Measurements from ENCODE around the gene GLTP. TPM values are rescaled to one million over a fixed set of nuclear protein-coding genes. Genes with fewer than 3 reads are reported as not detected.

Gene GLTP
- total and polyA plus RNA-seq, 2 experiments from 2014 or later, result 28.4 to 33.4 TPM

DNA sequence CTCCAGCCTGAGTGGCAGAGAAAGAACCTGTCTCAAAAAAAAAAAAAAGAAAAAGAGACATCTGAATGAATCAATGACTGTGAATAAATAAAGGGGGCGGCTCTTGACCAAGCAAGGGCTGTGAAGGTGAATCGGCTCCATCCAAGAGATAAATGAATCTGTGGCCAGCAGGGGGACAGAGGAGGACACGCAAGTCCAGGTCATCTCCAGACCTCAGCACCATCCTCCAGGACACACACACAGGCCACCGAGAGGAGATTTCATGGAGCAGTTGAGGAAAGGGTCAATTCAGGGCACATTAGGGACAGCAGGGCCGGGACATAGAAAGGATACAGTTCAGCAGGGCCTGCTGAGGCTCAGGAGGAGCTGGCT lies 68.7 kb downstream of the GLTP start:
- Histone ChIP-seq H3K27me3 (no peaks in the 10 kb centered on the region), H3K9me2 (replicated peaks; ENCODE audit: insufficient read depth) (no peaks in the 10 kb centered on the region), H3K4me2 (no peak overlapping the region), H3K27ac (no peak overlapping the region), H3K79me2 (no peaks in the 10 kb centered on the region), H3K9me3 (ENCODE audit: low read depth) (no peaks in the 10 kb centered on the region), H3K36me3 (replicated peaks; ENCODE audit: insufficient read depth, low read depth) (no peaks in the 10 kb centered on the region), H3K4me1 (ENCODE audit: insufficient read depth) (no peaks in the 10 kb centered on the region), H4K20me1 (ENCODE audit: insufficient read depth, poor library complexity, severe bottlenecking) (no peaks in the 10 kb centered on the region), H2AFZ (no peak overlapping the region), H3K4me3 (no peak overlapping the region)
- DNase-seq (ENCODE audit: low spot score), result no peak
- TF ChIP-seq EZH2phosphoT487 (IDR thresholded peaks at IDR 0.05; ENCODE audit: low read depth, severe bottlenecking, unreplicated experiment), result no peak
- TF ChIP-seq CTCF (IDR thresholded peaks at IDR 0.05; ENCODE audit: poor library complexity), result no peak
- TF ChIP-seq EZH2 (IDR thresholded peaks at IDR 0.05; ENCODE audit: borderline replicate concordance), result no peak
- 75% methylated on average over 5 of the region's 5 CpGs for WGBS (ENCODE audit: low lambda C conversion rate, missing lambda C conversion rate)

DNA sequence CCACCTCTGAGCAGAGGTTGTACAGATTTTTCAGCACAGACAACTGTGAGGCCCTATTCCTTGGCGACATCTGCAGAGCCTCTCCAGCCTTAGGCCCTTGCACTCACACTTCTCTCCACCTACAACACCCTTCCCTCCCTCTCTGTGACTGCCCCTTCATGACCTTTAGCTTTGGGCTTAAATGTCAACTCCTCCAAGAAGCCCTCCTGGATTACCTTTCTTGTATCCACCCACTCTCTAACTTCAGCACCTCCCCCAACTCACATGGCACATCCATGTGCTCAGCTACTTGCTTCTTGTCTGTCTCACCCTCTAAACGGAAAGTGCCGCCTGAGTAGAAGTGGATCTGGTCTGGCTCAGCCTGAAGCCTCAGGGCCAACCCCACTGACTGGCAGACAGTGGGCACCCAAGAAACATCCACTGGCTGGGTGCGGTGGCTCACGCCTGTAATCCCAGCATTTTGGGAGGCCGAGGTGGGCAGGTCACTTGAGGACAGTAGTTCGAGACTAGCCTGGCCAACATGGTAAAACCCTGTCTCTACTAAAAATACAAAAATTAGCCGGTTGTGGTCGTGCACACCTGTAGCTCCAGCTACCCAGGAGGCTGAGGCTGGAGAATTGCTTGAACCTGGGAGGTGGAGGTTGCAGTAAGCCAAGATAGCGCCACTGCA lies 69.3 kb downstream of the GLTP start:
- 93% methylated on average over 10 of the region's 10 CpGs for WGBS (ENCODE audit: low lambda C conversion rate, missing lambda C conversion rate)
- Histone ChIP-seq H4K20me1 (ENCODE audit: insufficient read depth, poor library complexity, severe bottlenecking) (no peaks in the 10 kb centered on the region), H3K9me2 (replicated peaks; ENCODE audit: insufficient read depth) (no peaks in the 10 kb centered on the region)

GRCh38 chr12:109808876-109809646 lies 71.3 kb downstream of the GLTP start:
- TF ChIP-seq CTCF (IDR thresholded peaks at IDR 0.05; ENCODE audit: poor library complexity), result no peak
- TF ChIP-seq EZH2phosphoT487 (IDR thresholded peaks at IDR 0.05; ENCODE audit: low read depth, severe bottlenecking, unreplicated experiment), result no peak
- no peak for TF ChIP-seq EZH2 (IDR thresholded peaks at IDR 0.05; ENCODE audit: borderline replicate concordance)
- Histone ChIP-seq H3K27ac (no peak overlapping the region), H3K4me1 (ENCODE audit: insufficient read depth) (no peaks in the 10 kb centered on the region), H3K36me3 (replicated peaks; ENCODE audit: insufficient read depth, low read depth) (no peaks in the 10 kb centered on the region), H3K4me3 (no peak overlapping the region), H4K20me1 (ENCODE audit: insufficient read depth, poor library complexity, severe bottlenecking) (no peaks in the 10 kb centered on the region), H2AFZ (no peak overlapping the region), H3K9me3 (ENCODE audit: low read depth) (no peaks in the 10 kb centered on the region), H3K27me3 (no peaks in the 10 kb centered on the region), H3K9me2 (replicated peaks; ENCODE audit: insufficient read depth) (no peaks in the 10 kb centered on the region), H3K4me2 (no peak overlapping the region), H3K79me2 (no peaks in the 10 kb centered on the region)
- WGBS (ENCODE audit: low lambda C conversion rate, missing lambda C conversion rate), result 85% methylated on average over 4 of the region's 4 CpGs
- DNase-seq (ENCODE audit: low spot score), result no peak

More for the DNA sequence above, 69.3 kb downstream of the GLTP start:
- no peak for TF ChIP-seq EZH2phosphoT487 (IDR thresholded peaks at IDR 0.05; ENCODE audit: low read depth, severe bottlenecking, unreplicated experiment)
- no peak for TF ChIP-seq EZH2 (IDR thresholded peaks at IDR 0.05; ENCODE audit: borderline replicate concordance)
- TF ChIP-seq CTCF (IDR thresholded peaks at IDR 0.05; ENCODE audit: poor library complexity), result no peak
- H3K4me1 ChIP-seq (ENCODE audit: insufficient read depth), result no peaks in the 10 kb centered on the region
- H3K27ac ChIP-seq, result no peak overlapping the region
- no peaks in the 10 kb centered on the region for H3K79me2 ChIP-seq
- no peaks in the 10 kb centered on the region for H3K9me3 ChIP-seq (ENCODE audit: low read depth)
- H3K27me3 ChIP-seq, result no peaks in the 10 kb centered on the region
- H3K4me2 ChIP-seq, result no peak overlapping the region
- DNase-seq (ENCODE audit: low spot score), result no peak
- H3K4me3 ChIP-seq, result no peak overlapping the region
- H2AFZ ChIP-seq, result no peak overlapping the region
- H3K36me3 ChIP-seq (replicated peaks; ENCODE audit: insufficient read depth, low read depth), result no peaks in the 10 kb centered on the region
